Upper lobe of right lung (tissue), 1 donor: ENCODE data around the gene DSC2. TPM values are rescaled to one million over a fixed set of nuclear protein-coding genes. Genes with fewer than 3 reads are reported as not detected.

Experiments used
- ATAC-seq: fragments of 200-7000 bp; cut with Tn5 transposase; one replicate; pipeline ENCODE4 v1.9.1; 2020; ENCODE audit warnings: mild to moderate bottlenecking, moderate library complexity
- DNase-seq: peaks from one replicate; pipeline ENCODE4 v3.0.0-alpha.2; 2020
- H3K27ac ChIP-seq: fragments of 200-600 bp; one replicate; pipeline ENCODE4 v1.8.0; 2022
- H3K27me3 ChIP-seq: fragments of 200-600 bp; one replicate; pipeline ENCODE4 v1.8.0; 2022; ENCODE audit warnings: mild to moderate bottlenecking
- H3K36me3 ChIP-seq: fragments of 200-600 bp; one replicate; pipeline ENCODE4 v1.8.0; 2022
- H3K4me1 ChIP-seq: fragments of 200-600 bp; one replicate; pipeline ENCODE4 v1.8.0; 2022
- H3K4me3 ChIP-seq: fragments of 200-600 bp; one replicate; pipeline ENCODE4 v1.8.0; 2022; ENCODE audit warnings: mild to moderate bottlenecking
- H3K9me3 ChIP-seq: fragments of 200-600 bp; one replicate; pipeline ENCODE4 v1.8.0; 2022
- intact Hi-C: fragments of 100-400 bp; cut with DNase I; formaldehyde crosslinking; loops from one replicate; pipeline ENCODE4 v1.11.0; 2022
- total RNA-seq: library from RNA; stranded (reverse); fragmentation: NEBNext Ultra II Directional; extraction: Animal tissue kit (Norgen Biotek cat#: 25700); gene quantifications from one replicate; pipeline ENCODE4 v1.2.1, GENCODE V29; 2021
- TF ChIP-seq, protein P1 (sequence below): fragments of 200-600 bp; IDR thresholded peaks from one replicate; pipeline ENCODE4 v1.8.0; 2022; ENCODE audit warnings: antibody characterized with exemption
- donor health status: DM: no; HTN: yes; CAD: no; lungs with severe emphysema.

Gene DSC2
- total RNA-seq, 1 donor from 2014 or later: 17.2 TPM

DNA sequence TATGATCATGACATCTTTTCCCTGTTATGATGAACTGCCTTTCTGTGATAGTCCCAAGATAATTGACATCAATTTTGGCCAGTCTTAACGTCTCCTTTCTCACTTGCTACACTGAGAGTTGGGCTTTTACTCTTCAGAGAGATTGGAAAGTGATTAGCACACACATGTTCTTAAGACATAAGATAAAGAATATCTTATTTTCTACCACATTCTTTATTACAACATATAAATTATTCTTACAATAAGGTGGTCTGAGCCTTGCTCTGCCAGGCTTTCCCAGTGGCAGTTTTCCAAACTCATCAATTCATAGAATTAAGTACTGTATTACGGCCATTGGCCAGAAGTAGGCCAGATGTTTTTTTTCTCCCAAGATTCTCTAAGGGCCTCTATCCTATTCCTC, 54.0 kb downstream of the DSC2 start:
- H3K4me1 ChIP-seq: no peaks in the 10 kb centered on the region
- no peak for DNase-seq
- no peaks in the 10 kb centered on the region for H3K36me3 ChIP-seq
- no peaks in the 10 kb centered on the region for H3K9me3 ChIP-seq
- H3K27ac ChIP-seq: no peak overlapping the region
- no peak overlapping the region for H3K4me3 ChIP-seq
- TF ChIP-seq, protein P1, sequence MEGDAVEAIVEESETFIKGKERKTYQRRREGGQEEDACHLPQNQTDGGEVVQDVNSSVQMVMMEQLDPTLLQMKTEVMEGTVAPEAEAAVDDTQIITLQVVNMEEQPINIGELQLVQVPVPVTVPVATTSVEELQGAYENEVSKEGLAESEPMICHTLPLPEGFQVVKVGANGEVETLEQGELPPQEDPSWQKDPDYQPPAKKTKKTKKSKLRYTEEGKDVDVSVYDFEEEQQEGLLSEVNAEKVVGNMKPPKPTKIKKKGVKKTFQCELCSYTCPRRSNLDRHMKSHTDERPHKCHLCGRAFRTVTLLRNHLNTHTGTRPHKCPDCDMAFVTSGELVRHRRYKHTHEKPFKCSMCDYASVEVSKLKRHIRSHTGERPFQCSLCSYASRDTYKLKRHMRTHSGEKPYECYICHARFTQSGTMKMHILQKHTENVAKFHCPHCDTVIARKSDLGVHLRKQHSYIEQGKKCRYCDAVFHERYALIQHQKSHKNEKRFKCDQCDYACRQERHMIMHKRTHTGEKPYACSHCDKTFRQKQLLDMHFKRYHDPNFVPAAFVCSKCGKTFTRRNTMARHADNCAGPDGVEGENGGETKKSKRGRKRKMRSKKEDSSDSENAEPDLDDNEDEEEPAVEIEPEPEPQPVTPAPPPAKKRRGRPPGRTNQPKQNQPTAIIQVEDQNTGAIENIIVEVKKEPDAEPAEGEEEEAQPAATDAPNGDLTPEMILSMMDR: no peak
- no peak for ATAC-seq
- peaks cover 12% of the 10 kb centered on the region for H3K27me3 ChIP-seq
- intact Hi-C loops: no loop called here

DNA sequence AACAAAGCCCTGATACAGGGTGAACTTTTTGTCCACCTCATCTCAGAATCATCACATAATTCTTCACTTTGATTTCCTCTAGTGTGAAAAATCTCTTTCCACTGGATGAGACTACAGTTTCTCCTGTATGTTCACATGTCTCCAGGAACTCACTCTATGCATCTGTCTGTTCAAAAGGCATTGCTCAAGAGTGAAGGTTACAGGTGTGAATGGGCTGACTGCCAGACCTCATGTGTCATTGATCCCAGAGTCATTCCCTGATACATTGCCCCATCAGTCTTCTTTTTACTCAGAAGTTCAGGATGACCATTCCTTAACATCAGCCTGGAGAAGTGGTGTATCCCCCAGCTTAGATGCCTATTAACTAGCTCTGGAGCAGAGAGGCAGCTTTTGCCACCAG, 55.3 kb downstream of the DSC2 start:
- Histone ChIP-seq H3K9me3 (no peaks in the 10 kb centered on the region), H3K36me3 (no peaks in the 10 kb centered on the region), H3K4me3 (no peak overlapping the region), H3K4me1 (no peaks in the 10 kb centered on the region), H3K27ac (no peak overlapping the region), H3K27me3 (peaks cover 25% of the 10 kb centered on the region)
- DNase-seq (no peak), ATAC-seq (no peak)
- TF ChIP-seq, protein P1: no peak
- intact Hi-C loops: no loop called here

DNA sequence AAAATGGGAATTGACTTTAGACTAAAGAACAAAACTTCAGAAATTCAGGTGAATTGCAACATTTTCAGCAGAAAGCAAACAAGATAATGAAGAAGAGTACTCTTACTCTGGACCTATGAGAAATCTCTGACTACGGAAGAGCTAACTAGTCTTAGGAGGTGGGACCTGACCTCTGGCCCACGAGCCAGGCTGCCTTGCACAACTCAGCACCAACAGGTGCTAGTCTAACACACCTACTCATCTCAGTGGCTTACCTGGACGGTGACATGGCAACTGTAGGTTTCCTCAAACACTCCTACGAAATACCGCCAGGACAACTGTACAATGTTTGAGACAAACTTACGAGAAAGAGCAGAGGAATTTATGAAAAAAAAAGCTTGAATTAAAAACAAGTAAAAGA, 56.6 kb downstream of the DSC2 start:
- ATAC-seq: no peak

DNA sequence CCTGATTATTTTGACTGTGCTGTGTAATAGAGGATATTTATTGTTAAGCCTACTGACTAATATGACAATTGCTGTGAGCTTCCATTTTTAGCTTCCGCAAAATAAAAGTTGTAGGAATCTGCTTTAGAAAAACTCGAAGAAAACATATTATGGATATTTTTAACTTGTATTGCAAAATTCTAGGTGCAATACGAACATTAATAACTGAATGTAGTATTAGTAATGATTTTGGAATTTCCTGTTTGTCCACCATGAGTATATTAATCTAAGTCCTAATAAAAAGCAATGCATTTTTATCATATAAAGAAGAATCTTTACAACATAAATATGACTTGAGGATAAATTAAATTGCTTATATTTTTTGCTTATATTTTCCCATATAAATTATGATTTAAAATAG, 57.3 kb downstream of the DSC2 start:
- DNase-seq (no peak), ATAC-seq (no peak)
- intact Hi-C loops: no loop called here
- Histone ChIP-seq H3K9me3 (no peaks in the 10 kb centered on the region), H3K27me3 (peaks cover 45% of the 10 kb centered on the region), H3K27ac (no peak overlapping the region), H3K4me1 (peaks cover 4% of the 10 kb centered on the region), H3K36me3 (no peaks in the 10 kb centered on the region), H3K4me3 (no peak overlapping the region)
- TF ChIP-seq, protein P1: no peak

More for the DNA sequence above, 56.6 kb downstream of the DSC2 start:
- H3K4me3 ChIP-seq: no peak overlapping the region
- no peak for DNase-seq
- H3K9me3 ChIP-seq: no peaks in the 10 kb centered on the region
- TF ChIP-seq, protein P1: no peak
- no peak overlapping the region for H3K27ac ChIP-seq
- intact Hi-C loops: no loop called here
- H3K27me3 ChIP-seq: peaks cover 38% of the 10 kb centered on the region
- peaks cover 4% of the 10 kb centered on the region for H3K4me1 ChIP-seq
- H3K36me3 ChIP-seq: no peaks in the 10 kb centered on the region

DNA sequence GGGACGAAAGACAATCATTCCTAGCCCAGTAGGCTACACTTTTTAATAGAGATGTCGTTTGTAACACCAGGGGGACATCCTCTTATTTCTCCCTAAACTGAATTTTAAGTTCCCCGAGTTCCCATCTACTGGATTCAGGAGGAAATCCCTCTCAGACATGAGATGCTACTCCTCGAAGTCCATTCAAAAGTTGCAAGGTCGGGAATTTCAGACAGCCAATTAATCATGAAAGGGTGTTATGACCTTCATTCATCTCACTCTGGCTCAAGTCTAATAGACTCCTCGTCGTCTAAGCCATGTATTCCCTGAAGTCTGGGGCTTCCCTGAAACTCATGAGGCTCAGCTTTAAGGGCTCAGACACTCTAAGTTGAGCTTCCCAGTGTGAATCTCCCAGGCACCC, 58.5 kb downstream of the DSC2 start:
- Histone ChIP-seq H3K4me1 (peaks cover 4% of the 10 kb centered on the region), H3K9me3 (no peaks in the 10 kb centered on the region), H3K4me3 (no peak overlapping the region), H3K27ac (no peak overlapping the region), H3K36me3 (no peaks in the 10 kb centered on the region), H3K27me3 (peaks cover 57% of the 10 kb centered on the region)
- TF ChIP-seq, protein P1: no peak
- no peak for ATAC-seq
- intact Hi-C loops: no loop called here
- no peak for DNase-seq
